HG03439 (cell line): ENCODE results near the gene LDLRAD3.

Experiments
- ATAC-seq: cut with Tn5 transposase; IDR thresholded peaks from one replicate; pipeline ENCODE4 v1.9.1; 2021; ENCODE audit warnings: mild to moderate bottlenecking, moderate library complexity; ENCODE audit not compliant: unreplicated experiment

The LDLRAD3 gene

DNA sequence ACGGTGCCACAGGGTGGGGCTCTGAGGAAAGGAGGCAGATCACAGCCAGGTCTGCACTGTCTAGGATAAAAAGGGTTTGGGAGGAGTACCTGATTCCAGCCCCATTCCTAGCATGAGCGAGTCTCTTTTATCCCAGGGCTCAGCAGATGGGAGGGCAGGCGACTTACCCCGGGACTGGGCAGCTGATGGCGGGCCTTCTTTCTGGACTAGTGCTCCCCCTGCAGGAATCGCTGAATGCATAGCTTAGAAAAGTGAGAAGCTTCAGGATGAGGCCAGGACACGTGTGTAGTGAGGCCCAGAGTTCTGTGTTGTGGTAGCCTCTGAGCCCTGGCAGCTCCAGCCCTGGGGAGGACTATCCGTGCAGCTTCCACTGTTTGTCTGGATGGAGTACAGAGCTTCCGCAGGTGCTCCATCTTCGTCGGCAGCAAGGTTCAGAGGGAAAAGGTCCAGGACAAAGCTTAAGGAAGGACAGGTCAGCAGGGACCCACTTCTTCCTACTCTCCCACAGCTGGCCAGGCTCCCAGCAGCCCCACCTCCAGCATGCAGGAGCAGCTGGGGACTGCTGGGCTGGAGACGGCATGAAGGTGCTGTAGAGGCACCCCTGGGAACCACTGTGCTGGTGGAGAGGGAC, 315.0 kb downstream of the LDLRAD3 start:
- ATAC-seq = no peak

DNA sequence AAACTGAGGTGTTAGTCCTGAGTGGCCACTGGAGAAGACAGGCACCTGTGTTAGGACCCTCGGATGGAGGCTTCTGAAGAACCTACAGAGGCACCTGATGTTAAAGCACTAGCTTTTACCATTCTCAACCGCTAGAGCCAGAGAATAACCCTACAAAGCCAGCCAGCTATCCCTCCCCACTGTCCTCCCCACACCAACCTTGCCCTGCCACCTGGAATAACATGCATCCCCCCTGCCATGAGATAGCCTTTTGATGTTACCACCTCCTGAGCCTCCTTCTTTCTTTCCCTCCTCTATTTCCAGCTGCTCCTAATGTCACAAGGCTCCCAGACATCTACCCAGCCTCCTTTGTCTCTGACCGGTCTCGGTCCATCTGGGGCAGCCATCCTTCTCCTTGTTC, 317.2 kb downstream of the LDLRAD3 start:
- ATAC-seq = no peak

DNA sequence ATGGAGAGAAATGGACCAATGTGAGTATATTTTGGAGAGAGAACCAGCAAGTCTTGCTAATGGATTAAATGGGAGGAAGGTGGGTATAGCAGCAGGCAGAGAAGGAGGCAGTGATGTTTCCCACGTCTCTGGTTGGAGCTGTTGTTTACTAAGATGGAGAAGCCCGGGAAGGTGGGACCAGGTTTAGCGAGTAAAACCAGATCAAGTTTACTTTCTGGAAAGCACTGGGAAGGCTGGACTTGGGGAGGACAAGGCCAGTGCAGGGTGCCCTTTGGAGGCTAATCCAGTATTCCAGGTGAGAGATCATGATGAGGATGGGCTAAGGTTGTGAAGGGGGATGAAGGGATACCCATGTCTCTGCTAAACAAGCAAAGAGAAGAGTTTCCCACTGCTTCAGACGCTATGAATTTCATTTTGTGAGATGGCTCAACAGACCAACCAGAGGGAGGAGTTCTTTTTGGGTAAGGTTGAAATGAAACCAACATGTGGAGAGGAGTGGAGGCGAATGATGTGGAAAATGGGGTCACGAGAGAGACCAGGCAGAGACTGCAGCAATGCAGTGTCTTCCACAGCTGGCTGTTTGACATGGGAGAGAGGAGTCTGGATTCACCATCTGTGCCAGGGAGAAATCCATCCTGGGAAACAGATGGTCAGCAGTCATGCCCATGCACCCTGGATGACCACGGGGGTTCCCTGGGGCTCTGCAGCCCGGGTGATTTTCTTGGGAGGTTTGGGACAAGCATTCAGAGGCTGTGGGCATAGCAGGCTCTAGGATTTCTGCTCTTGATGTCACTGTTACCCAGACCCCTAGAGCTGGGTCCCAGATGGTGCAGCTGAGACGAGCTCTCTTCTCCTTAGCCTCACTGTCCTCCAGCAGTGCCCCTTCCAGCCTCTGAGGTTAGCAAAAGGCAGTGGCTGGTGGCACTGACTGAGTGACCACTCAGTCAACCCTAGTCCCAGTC, 320.4 kb downstream of the LDLRAD3 start:
- ATAC-seq = no peak

DNA sequence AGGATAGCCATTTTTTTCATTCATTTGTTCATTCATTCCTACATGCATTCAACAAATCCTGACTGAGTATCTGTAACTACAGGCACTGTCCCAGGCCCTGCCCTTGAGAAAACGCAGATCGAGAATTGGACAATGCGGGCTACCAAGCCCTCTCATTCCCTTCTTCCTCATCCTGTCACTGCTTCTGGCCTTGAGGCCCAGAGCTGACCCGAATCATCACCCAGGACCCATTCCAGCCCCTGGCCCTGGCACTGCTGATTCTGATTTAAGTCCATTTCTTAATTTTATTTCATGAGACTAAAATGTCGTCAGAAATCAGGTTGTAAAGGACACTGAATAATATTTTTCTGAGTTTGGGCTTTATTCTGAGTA, 321.1 kb downstream of the LDLRAD3 start:
- no peak for ATAC-seq

DNA sequence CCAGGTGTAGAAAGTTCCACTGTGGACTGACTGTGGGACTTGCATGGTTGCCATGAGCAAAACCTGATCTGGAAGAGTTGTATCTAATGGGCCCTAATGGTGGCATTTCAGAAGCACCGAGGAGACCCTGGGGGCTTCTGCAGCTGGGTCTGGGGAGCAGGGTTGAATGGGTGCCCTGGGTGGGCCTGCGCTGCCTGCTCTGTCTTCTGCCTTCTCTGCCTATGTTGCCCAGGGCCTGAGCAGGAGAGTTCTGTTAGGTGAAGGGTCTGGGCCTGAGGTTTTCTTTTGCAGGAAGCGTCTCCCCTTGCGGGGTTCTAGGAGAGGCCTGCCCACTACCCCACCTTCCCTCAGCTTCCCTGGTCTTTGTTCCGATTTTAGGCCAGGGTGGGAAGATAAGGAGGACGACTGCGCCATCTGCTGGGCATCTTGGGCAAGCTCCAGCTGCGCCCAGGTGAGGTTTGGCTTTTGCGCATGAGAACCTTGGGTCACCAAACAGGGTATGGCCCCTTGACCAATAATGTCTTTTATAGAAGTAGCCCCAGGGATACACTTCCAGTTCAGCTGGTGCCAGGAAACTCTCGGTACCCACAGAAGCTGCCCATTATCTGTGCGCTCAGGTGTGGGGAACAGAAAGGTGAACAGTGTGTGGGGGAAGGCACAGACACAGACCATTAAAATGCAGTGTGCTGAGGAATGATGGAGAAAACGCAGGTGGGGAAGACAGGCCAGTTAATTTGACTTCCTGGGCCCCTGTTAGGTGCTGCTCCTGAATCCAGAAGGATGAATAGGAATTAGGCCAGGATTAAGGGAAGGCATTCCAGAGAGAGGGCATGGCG, 322.1 kb downstream of the LDLRAD3 start:
- ATAC-seq = no peak

DNA sequence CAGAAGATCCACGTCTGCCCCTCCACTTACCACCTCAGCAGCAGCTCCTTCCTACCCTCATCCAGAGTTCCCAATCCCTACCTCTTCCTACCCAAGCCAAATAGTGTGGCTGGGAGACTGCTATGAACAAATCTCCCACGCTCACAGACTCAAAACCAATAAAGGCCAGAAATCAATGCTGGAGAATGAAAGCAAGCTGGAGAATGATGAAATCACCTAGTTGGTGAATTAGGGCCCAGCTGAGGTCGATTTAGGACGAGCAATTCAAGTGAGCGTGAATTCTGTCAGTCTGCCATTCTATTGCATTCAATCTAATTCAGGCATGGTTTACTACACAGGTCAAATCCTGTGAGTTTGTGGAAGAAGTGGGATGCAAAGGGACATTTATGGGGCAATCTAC, 322.9 kb downstream of the LDLRAD3 start:
- ATAC-seq = no peak

DNA sequence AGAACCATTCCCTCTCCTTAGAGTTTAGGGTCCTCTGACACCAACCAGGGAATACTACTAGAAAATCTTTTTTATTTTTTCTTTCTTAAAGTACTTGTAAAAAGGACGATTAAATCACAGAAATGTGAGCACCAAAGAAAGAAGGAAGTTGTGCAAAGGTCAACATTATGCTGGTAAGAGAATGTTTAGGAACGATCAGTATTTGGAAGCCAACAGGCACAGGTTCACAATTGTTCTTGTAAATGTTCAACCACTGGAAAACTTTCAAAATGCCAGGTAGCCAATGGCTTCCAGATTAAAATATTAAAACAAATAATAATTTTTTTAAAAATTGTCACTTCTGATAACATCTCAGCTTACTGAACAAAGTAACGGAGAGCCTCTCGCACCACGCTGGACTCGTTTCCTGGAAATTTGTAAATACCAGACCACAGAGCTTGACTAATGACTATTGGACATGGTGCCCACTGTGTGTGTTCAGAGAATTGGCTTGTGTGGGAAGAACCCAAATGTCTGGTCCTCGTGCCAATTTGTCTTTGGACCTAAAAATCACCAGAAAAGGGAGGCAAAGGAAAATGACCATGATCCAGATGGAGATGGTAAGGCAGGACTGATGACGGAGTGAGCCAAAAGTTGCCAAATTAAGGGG, 324.6 kb downstream of the LDLRAD3 start:
- no peak for ATAC-seq

DNA sequence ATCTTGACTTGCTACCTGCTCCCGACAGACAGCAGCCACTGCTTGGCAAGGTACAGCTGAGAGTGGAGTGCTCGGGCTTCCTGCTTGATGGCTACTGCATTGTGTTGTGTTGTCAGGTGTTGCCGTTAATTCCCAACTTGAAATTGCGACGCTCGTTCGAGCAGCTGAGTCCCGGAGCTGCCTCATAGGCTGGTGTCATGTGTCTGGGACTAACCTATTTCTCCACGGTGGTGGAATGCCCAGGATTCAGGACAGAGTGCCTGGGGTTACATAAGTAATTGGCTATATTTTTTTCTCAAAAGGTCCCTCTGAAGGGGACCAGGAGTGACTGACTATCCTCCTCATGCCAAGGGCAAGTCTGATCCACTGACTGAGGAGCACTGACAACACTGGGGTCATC, 326.8 kb downstream of the LDLRAD3 start:
- ATAC-seq = no peak

DNA sequence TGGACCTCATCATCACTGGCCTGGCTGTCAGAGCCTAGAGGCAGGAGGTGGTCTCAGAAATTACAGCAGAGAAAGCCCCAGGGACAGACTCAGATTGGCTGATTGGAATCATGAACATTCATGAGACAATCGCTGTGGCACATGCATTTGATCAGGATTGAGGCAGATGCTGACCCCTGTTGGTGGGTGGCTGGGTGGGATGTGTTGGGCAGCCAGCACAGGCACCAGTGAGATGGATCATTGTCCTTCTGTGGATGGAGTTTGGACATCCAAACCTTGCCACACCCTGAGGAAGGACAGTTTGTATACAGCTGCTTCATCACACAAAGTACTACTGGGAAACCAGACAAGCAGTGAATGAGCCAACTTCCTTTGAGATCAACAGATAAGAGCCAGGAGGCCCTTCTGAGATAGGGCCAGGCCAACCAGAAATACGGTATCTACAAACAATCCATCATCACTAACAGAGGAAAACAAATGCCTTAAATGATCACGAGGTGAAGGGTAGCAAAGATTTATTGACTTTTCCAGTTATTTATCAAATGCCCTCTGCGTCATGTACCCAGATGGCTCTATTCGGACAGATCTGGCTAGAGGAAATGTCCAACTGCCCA, 328.0 kb downstream of the LDLRAD3 start:
- no peak for ATAC-seq

DNA sequence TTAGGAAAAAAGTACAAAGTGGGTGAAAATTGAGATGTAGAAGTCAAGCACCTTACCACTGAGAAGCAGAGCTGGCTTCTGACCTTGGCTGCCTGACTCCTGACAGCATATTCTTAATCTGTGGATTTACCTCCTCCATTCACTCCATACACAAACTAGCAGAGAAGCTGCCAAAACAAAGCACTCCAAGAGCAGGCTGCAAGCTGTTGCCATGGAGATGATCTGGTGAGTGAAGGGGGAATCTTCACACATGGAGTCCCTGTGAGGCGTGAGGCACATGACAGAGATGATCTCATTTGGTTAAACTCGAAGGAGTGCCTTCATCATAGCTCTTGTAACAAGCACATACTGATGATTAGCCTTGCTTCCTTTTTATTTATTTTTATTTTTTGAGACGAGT, 329.2 kb downstream of the LDLRAD3 start:
- ATAC-seq = no peak

DNA sequence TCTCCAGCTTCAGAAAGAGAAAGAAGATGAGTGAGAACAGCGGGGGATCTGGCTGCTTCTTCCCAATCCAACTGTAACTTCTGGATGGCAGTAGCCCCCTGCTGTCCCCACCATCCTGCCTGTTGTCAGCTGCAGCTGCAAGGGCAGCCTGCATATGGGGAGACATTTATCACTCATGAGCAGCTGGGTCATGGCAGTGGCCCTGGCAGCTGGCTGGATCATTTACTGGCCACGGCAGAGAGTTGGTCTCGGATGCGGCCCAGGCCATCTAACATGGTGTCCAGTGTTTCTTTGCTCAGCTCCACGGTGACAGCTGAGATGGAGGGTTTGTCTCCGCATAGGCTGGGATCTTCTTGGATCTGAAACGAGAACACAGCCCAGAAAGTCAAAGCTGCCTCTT, 330.6 kb downstream of the LDLRAD3 start:
- no peak for ATAC-seq

DNA sequence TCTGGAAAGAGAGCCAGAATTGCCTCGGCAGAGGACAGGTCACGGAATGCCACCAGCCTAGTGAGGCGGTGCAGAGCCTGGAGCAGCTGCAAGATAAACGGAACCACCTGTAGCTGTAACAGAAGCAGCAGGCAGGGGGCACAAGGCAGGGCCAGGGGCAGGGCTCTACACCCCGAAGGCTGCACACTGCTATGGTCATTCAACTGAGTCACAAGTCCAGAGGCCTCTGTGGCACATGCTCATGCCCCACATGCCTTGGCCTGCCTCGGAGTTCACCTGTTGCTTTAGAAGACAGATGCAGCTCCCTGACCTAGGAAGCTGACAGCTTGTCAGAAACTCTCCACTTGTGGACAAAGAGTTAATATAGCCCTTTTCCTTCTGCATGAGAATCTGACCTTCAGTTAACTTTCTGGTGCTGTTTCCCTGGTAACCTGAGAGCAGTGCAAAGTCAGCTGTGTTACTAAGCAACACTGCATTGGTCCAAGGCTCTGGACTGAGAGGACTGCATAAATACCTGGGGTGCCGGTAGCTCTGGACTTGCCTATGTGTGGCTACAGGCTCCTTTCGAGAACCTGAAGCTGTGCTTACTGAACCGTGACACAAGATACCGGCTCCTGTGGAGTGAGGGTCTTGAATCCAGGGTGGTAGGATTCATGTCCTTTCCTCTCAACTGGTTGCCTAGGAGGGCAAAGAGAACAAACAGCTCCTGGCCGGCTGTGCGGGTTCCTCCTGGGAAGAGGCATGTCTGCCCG, 334.8 kb downstream of the LDLRAD3 start:
- no peak for ATAC-seq

DNA sequence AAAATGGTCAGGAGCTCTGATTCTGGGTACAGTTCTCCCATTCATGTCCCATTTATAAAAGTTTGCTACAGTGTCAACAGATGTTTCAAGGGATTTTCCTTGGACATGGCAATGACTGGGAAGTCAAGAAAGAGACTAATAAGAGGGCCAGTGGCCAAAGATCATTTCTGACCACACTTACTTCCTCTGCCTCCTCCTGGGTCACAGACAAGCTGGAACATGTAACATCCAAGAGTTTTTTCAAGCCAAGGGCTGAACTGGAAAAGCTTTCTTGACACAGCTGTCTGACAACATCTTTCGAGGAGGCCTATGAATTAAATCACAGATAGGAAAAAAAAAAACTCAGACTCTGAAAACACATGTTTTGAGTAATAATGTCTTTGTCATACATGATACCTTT, 336.7 kb downstream of the LDLRAD3 start:
- no peak for ATAC-seq
